Loucy (cell line): ENCODE results near the gene FAM210B.

ENCODE experiments used
- H2AFZ ChIP-seq: fragments of 200-600 bp; sonication (generic); 2 replicates; pipeline ENCODE4 v1.6.0; 2016; ENCODE audit warnings: antibody characterized with exemption, mild to moderate bottlenecking, low read length, moderate library complexity
- H3F3A ChIP-seq: fragments of 200-600 bp; 2 replicates; pipeline ENCODE4 v1.6.0; 2016; ENCODE audit warnings: antibody characterized with exemption, low read depth, mild to moderate bottlenecking
- H3K27me3 ChIP-seq: fragments of 200-600 bp; sonication (generic); 2 replicates; pipeline ENCODE4 v1.6.1; 2014; ENCODE audit warnings: low read length, mild to moderate bottlenecking; ENCODE audit not compliant: insufficient read depth, poor library complexity, severe bottlenecking
- H3K36me3 ChIP-seq: fragments of 200-600 bp; sonication (generic); 2 replicates; pipeline ENCODE4 v1.6.1; 2016; ENCODE audit warnings: low read length; ENCODE audit not compliant: insufficient read depth
- H3K4me1 ChIP-seq: fragments of 200-600 bp; sonication (generic); 2 replicates; pipeline ENCODE4 v1.5.1; 2014; ENCODE audit warnings: low read length, mild to moderate bottlenecking; ENCODE audit not compliant: insufficient read depth, poor library complexity, severe bottlenecking
- H3K4me2 ChIP-seq: fragments of 200-600 bp; sonication (generic); 2 replicates; pipeline ENCODE4 v1.6.0; 2014; ENCODE audit warnings: antibody characterized with exemption, low read length, low read depth, mild to moderate bottlenecking; ENCODE audit not compliant: poor library complexity, severe bottlenecking
- H3K4me3 ChIP-seq: fragments of 200-600 bp; sonication (generic); 2 replicates; pipeline ENCODE4 v1.5.1; 2014; ENCODE audit warnings: low read length, mild to moderate bottlenecking, mixed read lengths; ENCODE audit not compliant: poor library complexity, severe bottlenecking
- H3K79me2 ChIP-seq: fragments of 200-600 bp; sonication (generic); 2 replicates; pipeline ENCODE4 v1.6.1; 2014; ENCODE audit warnings: low read length; ENCODE audit not compliant: insufficient read depth
- H3K9ac ChIP-seq: fragments of 200-600 bp; sonication (generic); 2 replicates; pipeline ENCODE4 v1.6.0; 2014; ENCODE audit warnings: mild to moderate bottlenecking, low read depth, low read length, moderate library complexity; ENCODE audit not compliant: poor library complexity, severe bottlenecking
- H3K9me2 ChIP-seq: fragments of 200-600 bp; sonication (generic); replicated peaks from 2 replicates; pipeline ENCODE4 v1.6.1; 2016; ENCODE audit warnings: low read depth, low read length, mixed read lengths
- H3K9me3 ChIP-seq: fragments of 200-600 bp; sonication (generic); 2 replicates; pipeline ENCODE4 v1.6.1; 2014; ENCODE audit warnings: mild to moderate bottlenecking, antibody characterized with exemption, low read length, low read depth; ENCODE audit not compliant: insufficient read depth
- H4K20me1 ChIP-seq: fragments of 200-600 bp; sonication (generic); 2 replicates; pipeline ENCODE4 v1.6.0; 2014; ENCODE audit warnings: antibody characterized with exemption, low read length, mild to moderate bottlenecking; ENCODE audit not compliant: insufficient read depth, poor library complexity, severe bottlenecking
- EZH2phosphoT487 ChIP-seq: fragments of 200-600 bp; IDR thresholded peaks from 2 replicates; pipeline ENCODE4 v1.6.1; 2018; ENCODE audit warnings: antibody characterized with exemption, mild to moderate bottlenecking, moderate library complexity, borderline replicate concordance
- TF ChIP-seq, protein P1 (sequence below): fragments of 200-600 bp; sonication (generic); conservative IDR thresholded peaks from 2 replicates; pipeline ENCODE4 v1.5.1; 2014; ENCODE audit warnings: mild to moderate bottlenecking, antibody characterized with exemption, low read length

FAM210B gene

DNA sequence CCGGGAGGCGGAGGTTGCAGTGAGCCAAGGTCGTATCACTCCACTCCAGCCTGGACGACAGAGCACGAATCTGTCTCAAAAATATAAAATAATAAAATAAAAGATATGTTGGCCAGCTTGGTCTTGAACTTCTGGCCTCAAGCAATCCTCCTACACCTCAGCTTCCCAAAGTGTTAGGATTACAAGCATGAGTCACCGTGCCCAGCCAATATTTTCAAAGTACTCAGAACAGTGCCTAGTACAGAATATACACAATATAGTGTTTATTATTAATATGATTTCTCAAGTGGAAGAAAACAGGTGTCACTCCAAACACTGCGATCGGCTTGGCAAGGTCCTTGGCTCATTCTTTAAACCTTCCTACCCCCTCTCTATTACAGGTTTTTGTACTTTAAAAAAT, 3.1 kb downstream of the FAM210B start:
- Histone ChIP-seq H3K4me2 (no peak overlapping the region), H3K79me2 (no peaks in the 10 kb centered on the region), H3K9me3 (no peaks in the 10 kb centered on the region), H3K9ac (no peak overlapping the region), H3K4me1 (no peaks in the 10 kb centered on the region), H2AFZ (no peak overlapping the region), H3F3A (no peaks in the 10 kb centered on the region), H4K20me1 (no peaks in the 10 kb centered on the region), H3K36me3 (0 out of 2 replicates have a peak, but pooled peaks cover 6% of the 10 kb centered on the region), H3K4me3 (no peak overlapping the region), H3K27me3 (no peaks in the 10 kb centered on the region), H3K9me2 (no peaks in the 10 kb centered on the region)
- TF ChIP-seq, protein P1, sequence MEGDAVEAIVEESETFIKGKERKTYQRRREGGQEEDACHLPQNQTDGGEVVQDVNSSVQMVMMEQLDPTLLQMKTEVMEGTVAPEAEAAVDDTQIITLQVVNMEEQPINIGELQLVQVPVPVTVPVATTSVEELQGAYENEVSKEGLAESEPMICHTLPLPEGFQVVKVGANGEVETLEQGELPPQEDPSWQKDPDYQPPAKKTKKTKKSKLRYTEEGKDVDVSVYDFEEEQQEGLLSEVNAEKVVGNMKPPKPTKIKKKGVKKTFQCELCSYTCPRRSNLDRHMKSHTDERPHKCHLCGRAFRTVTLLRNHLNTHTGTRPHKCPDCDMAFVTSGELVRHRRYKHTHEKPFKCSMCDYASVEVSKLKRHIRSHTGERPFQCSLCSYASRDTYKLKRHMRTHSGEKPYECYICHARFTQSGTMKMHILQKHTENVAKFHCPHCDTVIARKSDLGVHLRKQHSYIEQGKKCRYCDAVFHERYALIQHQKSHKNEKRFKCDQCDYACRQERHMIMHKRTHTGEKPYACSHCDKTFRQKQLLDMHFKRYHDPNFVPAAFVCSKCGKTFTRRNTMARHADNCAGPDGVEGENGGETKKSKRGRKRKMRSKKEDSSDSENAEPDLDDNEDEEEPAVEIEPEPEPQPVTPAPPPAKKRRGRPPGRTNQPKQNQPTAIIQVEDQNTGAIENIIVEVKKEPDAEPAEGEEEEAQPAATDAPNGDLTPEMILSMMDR, result no peak
- TF ChIP-seq EZH2phosphoT487, result no peak

DNA sequence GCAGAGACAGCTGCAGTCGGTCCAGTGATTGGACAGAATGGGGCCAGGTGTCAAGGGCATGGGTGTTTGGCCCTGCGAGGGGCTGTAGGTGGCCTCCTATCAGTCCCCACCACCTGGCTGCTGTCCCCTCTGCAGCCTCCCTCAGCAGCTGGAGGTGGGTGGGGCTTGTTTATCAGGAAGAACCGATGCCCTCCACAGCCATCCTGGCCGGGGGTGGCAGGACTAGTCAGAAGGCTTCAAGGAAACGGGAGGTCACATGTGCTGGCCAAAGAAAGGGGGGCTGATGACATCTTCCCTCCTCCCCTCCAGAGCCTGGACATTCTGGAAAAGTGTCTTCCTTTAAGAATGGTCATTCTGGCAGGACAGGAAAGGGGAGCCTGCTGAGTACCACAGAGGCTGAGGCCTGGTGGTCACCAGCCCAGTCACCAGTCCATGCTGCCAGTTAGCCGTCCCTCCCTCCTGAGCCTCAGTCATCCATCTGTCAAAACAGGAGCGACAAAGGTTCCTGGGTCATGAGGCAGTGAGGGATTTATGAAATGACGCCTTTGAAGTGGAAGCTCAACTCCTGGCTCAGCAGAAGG, 4.1 kb downstream of the FAM210B start:
- Histone ChIP-seq H3K27me3 (no peaks in the 10 kb centered on the region), H3K9me3 (no peaks in the 10 kb centered on the region), H3K4me3 (no peak overlapping the region), H3K36me3 (peaks cover 13% of the 10 kb centered on the region; the same call in 1 of the 2 replicates), H3K9ac (no peak overlapping the region), H3K4me1 (no peaks in the 10 kb centered on the region), H3K9me2 (no peaks in the 10 kb centered on the region), H3K4me2 (no peak overlapping the region), H4K20me1 (no peaks in the 10 kb centered on the region), H3K79me2 (no peaks in the 10 kb centered on the region), H2AFZ (no peak overlapping the region), H3F3A (no peaks in the 10 kb centered on the region)
- no peak for TF ChIP-seq EZH2phosphoT487
- TF ChIP-seq, protein P1, result no peak

DNA sequence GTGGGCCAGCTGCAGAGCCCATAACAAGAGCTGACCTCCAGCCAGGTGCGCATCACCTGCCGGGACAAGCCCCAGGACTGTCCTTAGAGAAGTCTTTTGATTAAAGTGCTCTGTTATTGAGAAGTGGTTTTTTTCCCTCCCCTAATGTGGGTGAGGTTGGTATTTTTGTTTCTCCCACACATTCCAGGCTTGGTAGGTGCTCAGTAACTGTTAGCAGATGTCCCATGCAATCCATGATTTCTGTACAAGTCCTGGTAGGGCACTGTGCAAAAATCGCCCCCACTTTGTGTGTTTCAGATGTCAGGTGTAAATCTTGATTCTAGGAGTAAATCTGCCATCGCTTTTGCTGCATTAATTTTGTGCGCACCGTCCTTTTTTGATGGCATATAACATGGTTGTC, 4.7 kb downstream of the FAM210B start:
- no peak overlapping the region for H3K9ac ChIP-seq
- H3K9me3 ChIP-seq, result no peaks in the 10 kb centered on the region
- TF ChIP-seq, protein P1, result no peak
- TF ChIP-seq EZH2phosphoT487, result no peak
- no peak overlapping the region for H3K4me3 ChIP-seq
- H3K4me1 ChIP-seq, result no peaks in the 10 kb centered on the region
- no peak overlapping the region for H2AFZ ChIP-seq
- peaks cover 17% of the 10 kb centered on the region; the same call in 1 of the 2 replicates for H3K36me3 ChIP-seq
- H3K4me2 ChIP-seq, result no peak overlapping the region
- H3K27me3 ChIP-seq, result no peaks in the 10 kb centered on the region
- H3F3A ChIP-seq, result no peaks in the 10 kb centered on the region
- no peaks in the 10 kb centered on the region for H3K9me2 ChIP-seq
- no peaks in the 10 kb centered on the region for H3K79me2 ChIP-seq
- no peaks in the 10 kb centered on the region for H4K20me1 ChIP-seq
